ENCODE measurements around the gene GPAM. TPM values are rescaled to one million over a fixed set of nuclear protein-coding genes. Genes with fewer than 3 reads are reported as not detected.

Gene GPAM
- total RNA-seq, 6 donors from 2014 or later = 6.7 to 26.2 (median 10.6) TPM

GRCh38 chr10:112140110-112140970, 43.2 kb downstream of the GPAM start:
- no peak overlapping the region for H3K4me3 ChIP-seq
- peak in 1 of 2 donors; percentile 39 for DNase-seq
- TF ChIP-seq POLR2AphosphoS5 (IDR thresholded peaks at IDR 0.05) (no peak), CTCF (IDR thresholded peaks at IDR 0.05) (peak; percentile 55 to 80 (median 68)), EP300 (IDR thresholded peaks at IDR 0.05) (no peak), POLR2A (IDR thresholded peaks at IDR 0.05) (no peak)
- H3K27me3 ChIP-seq = no peaks in the 10 kb centered on the region
- no peak overlapping the region for H3K27ac ChIP-seq
- no peaks in the 10 kb centered on the region for H3K9me3 ChIP-seq
- no peaks in the 10 kb centered on the region for H3K36me3 ChIP-seq
- peak; percentile 74 to 82 for ATAC-seq (ENCODE audit: low FRiP score in 2 of 2)
- WGBS, 2 donors = 29 to 46% methylated on average over 9 to 11 of the region's 11 CpGs
- H3K4me1 ChIP-seq = no peaks in the 10 kb centered on the region

GRCh38 chr10:112139176-112139575, 44.4 kb downstream of the GPAM start:
- 92 to 95% methylated on average over 7 of the region's 7 CpGs for WGBS, 2 donors
- Histone ChIP-seq H3K36me3 (no peaks in the 10 kb centered on the region), H3K4me1 (no peaks in the 10 kb centered on the region), H3K9me3 (no peaks in the 10 kb centered on the region), H3K27ac (no peak overlapping the region), H3K27me3 (no peaks in the 10 kb centered on the region), H3K4me3 (no peak overlapping the region)
- no peak for TF ChIP-seq EP300 (IDR thresholded peaks at IDR 0.05)
- no peak for TF ChIP-seq POLR2AphosphoS5 (IDR thresholded peaks at IDR 0.05)
- TF ChIP-seq POLR2A (IDR thresholded peaks at IDR 0.05) = no peak
- TF ChIP-seq CTCF (IDR thresholded peaks at IDR 0.05) = no peak
- DNase-seq = no peak
- ATAC-seq (ENCODE audit: low FRiP score in 2 of 2) = no peak

- peak; percentile 67 to 73 for ATAC-seq (ENCODE audit: low FRiP score in 2 of 2)
- Histone ChIP-seq H3K4me1 (no peaks in the 10 kb centered on the region), H3K36me3 (no peaks in the 10 kb centered on the region), H3K27me3 (no peaks in the 10 kb centered on the region), H3K27ac (no peak overlapping the region), H3K9me3 (no peaks in the 10 kb centered on the region), H3K4me3 (no peak overlapping the region)
- DNase-seq = peak in 1 of 2 donors; percentile 44
- WGBS, 2 donors = 59 to 60% methylated on average over 12 to 13 of the region's 13 CpGs
- TF ChIP-seq POLR2AphosphoS5 (IDR thresholded peaks at IDR 0.05) = no peak
- TF ChIP-seq CTCF (IDR thresholded peaks at IDR 0.05) = peak; percentile 61 to 85 (median 80)
- TF ChIP-seq POLR2A (IDR thresholded peaks at IDR 0.05) = no peak
These were observed 46.2 kb downstream of the GPAM start for GRCh38 chr10:112137154-112137987.

- ATAC-seq (ENCODE audit: low FRiP score in 2 of 2) = no peak
- DNase-seq = no peak
- H3K4me3 ChIP-seq = no peak overlapping the region
- no peak overlapping the region for H3K27ac ChIP-seq
- TF ChIP-seq POLR2AphosphoS5 (IDR thresholded peaks at IDR 0.05) = no peak
- TF ChIP-seq CTCF (IDR thresholded peaks at IDR 0.05) = no peak
- no peak for TF ChIP-seq POLR2A (IDR thresholded peaks at IDR 0.05)
- no peak for TF ChIP-seq EP300 (IDR thresholded peaks at IDR 0.05)
- H3K36me3 ChIP-seq = no peaks in the 10 kb centered on the region
- H3K4me1 ChIP-seq = no peaks in the 10 kb centered on the region
- WGBS, 2 donors = 74 to 86% methylated on average over 5 of the region's 5 CpGs
- no peaks in the 10 kb centered on the region for H3K27me3 ChIP-seq
- H3K9me3 ChIP-seq = no peaks in the 10 kb centered on the region
These were observed 46.9 kb downstream of the GPAM start for GRCh38 chr10:112136486-112137153.

Data from upper lobe of left lung (tissue), 6 donors.